ENCODE data around the gene C1orf94.

C1orf94 gene

GRCh38 chr1:34266127-34266951 lies 89.6 kb downstream of the C1orf94 start:
- H3K27ac Mint-ChIP-seq = no peak overlapping the region
- H3K36me3 Mint-ChIP-seq = no peaks in the 10 kb centered on the region
- H3K9me3 Mint-ChIP-seq = no peaks in the 10 kb centered on the region
- H3K4me1 Mint-ChIP-seq = no peaks in the 10 kb centered on the region
- no peak overlapping the region for H3K4me3 Mint-ChIP-seq
- peaks cover 7% of the 10 kb centered on the region for H3K27me3 Mint-ChIP-seq

DNA sequence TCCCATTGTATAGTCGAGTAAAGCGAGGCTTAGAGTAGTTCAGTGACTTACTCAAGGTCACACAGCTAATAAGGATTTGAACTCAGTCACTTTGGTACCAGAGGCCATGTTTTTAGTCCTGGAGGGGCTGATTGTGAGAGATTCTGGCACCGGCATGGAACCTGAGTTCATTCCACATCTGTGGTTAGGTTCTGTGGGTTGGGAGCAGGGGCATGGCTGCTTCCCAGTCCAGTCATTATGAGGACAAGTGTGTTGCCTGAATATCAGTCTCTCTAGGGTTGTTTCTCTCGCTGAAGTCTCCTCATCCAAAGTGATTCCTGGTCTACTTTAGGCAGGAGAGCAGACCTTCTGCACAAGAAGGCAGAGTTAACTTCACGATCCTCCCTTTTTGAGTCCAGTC lies 90.6 kb downstream of the C1orf94 start:
- H3K4me1 Mint-ChIP-seq = no peaks in the 10 kb centered on the region
- H3K4me3 Mint-ChIP-seq = no peak overlapping the region
- H3K27me3 Mint-ChIP-seq = peaks cover 8% of the 10 kb centered on the region
- H3K27ac Mint-ChIP-seq = no peak overlapping the region
- H3K36me3 Mint-ChIP-seq = no peaks in the 10 kb centered on the region
- no peaks in the 10 kb centered on the region for H3K9me3 Mint-ChIP-seq

DNA sequence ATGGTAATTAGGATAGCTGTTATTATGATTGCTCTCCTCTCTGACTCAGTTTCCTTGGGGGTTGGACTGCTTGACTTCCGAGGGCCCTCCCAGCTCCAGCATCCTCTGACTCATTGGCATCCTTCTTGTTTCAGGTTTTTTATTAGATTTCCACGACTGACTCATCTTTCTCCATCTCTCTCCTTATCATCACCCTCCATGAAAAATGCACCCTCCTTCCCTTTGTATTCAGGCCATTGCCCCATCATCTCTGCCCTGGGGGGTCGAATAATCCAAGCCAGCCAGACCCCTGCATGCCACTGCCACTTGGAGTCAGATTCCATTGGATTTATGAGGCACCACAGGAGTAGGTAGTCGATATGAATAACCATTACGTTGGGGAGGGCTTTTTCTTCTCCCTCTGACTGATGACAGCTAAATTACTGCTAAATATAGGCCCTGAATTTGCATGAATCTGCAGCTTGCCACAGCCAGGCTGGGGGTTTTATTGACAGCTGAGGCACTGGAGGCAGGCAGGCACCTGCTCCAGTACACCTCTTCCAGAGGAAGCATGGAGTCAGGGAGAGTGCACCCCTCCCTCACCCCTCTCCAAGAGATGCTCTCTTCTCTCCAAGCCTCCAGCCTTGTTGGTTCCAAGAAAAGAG lies 91.7 kb downstream of the C1orf94 start:
- H3K27me3 Mint-ChIP-seq = peaks cover 6% of the 10 kb centered on the region
- no peaks in the 10 kb centered on the region for H3K36me3 Mint-ChIP-seq
- H3K27ac Mint-ChIP-seq = no peak overlapping the region
- H3K9me3 Mint-ChIP-seq = no peaks in the 10 kb centered on the region
- no peaks in the 10 kb centered on the region for H3K4me1 Mint-ChIP-seq
- no peak overlapping the region for H3K4me3 Mint-ChIP-seq
